Dedifferentiated amniotic fluid mesenchymal stem cell (primary cell): Measurements from ENCODE around the gene ARHGDIA.

Source experiments
- DNase-seq: peaks from one replicate; pipeline ENCODE4 v3.0.0-alpha.2; 2016; ENCODE audit errors: extremely low spot score

ARHGDIA gene

DNA sequence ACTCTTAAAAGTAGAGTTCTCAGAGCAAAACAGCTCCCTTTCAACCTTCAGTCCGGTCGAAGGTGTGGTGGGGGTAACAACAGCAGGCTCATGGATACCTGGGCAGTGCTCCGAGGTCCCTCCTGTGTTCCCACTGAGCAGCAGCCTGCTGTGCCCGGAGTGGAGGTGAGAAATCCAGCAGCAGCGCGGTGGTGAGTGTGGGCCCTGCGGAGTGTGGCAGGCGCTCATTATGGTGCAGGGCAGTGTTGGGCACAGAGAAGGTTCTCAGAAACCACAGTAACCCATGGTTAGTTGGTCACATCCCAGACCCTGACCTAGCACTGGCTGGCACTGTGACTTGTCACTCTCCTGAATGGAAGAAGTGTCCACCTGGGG, 5.8 kb downstream of the ARHGDIA start:
- no peak for DNase-seq

DNA sequence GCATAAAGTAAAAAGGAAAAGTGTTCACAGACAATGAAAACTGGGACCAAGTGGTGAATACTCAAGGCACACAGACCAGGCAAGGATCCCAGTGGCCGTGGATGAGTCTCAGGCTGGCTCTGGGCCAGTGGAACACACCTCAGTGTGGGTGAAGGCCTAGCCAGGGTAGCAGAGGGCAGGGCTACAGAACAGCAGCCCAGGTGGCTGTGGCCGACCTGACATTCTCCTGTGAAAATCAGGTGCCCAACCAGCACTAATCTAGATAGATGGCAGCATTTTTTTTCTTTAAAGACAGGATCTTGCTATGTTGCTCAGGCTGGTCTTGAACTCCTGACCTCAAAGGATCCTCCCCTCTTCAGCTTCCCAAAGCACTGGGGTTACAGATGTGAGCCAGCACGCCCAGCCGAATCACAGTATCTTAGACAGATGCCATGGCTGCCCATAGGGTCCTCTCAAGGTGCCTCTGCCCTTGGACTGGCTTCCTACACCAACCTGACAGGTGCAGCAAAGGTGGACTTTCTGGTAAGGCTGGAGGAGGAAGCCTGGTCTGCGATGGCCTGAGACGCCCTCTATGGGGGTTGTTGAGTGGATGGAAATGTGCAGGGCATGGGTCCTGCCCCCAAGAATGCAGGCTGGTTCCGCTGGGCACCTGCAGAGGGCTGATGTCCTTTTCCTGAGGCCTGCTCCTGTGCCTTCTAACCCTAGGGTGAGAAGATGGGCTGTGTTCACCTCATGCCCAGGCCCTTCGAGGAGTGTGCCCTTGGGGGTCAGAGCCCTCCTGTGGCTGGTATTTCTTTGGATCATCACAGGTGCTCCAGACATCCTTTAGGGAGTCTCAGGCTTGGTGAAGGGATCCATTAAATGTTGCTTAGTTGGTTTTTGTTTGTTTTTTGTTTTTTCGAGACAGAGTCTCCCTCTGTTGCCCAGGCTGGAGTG, 7.0 kb downstream of the ARHGDIA start:
- DNase-seq = no peak

GRCh38 chr17:81863123-81863675, 7.9 kb downstream of the ARHGDIA start:
- no peak for DNase-seq

GRCh38 chr17:81860756-81861568, 10.2 kb downstream of the ARHGDIA start:
- peak; percentile 100 for DNase-seq

DNA sequence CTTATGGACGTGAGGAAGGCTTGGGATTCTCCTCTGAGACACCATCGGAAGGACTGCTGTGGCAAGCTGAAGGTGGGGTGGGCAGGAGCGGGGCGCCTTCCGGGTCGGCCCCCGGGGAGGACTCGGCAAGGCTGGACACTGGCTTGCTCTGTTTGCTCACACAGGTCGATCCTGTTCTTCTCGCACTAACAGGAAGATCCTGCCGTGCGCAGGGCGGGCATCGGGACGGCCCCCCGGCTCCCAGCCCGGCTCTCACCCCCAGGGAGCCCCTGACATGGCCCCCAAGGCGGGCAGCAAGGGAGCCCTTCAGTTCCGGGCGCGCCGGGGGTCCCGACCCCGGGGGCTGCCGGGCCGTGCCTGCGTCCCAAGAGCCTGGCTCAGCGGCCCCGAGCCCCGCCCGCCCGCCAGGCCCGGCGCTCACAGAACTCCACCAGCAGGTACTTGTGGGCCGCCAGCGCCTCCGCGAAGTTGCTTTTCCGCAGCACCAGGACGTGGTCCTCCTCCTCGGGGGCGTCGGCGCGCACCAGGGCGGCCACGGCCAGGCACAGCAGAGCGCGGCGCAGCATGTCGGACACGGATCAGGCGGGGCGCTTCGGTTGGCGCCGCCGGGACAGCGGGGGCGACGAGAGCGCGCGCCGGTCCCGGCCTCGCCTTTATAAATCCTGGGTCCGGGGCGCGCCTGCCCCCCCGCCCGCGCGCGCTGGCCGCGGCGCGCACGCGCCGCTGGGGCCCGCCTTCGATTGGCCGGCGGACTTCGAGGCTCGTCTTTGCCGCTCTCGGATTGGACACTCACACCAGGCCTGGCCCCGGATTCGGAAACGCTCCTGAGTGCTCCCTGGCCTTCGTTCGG, 11.0 kb downstream of the ARHGDIA start, which contains the start of gene P4HB:
Gene P4HB, minus strand, starts transcription at position 630 of the 850 bp plus-strand sequence. Its CDS starts 64 bp downstream, at position 566.
- DNase-seq = no peak

- DNase-seq = no peak
Observed at GRCh38 chr17:81858967-81859905, 11.9 kb downstream of the ARHGDIA start.

- DNase-seq = no peak
Observed at GRCh38 chr17:81858170-81858966, 12.8 kb downstream of the ARHGDIA start.

GRCh38 chr17:81854974-81855774, 16.0 kb downstream of the ARHGDIA start:
- DNase-seq = no peak

GRCh38 chr17:81852237-81852636, 18.9 kb downstream of the ARHGDIA start:
- no peak for DNase-seq

GRCh38 chr17:81851423-81851822, 19.7 kb downstream of the ARHGDIA start:
- DNase-seq = no peak

- no peak for DNase-seq
Observed at GRCh38 chr17:81849457-81849856, 21.7 kb downstream of the ARHGDIA start.

DNA sequence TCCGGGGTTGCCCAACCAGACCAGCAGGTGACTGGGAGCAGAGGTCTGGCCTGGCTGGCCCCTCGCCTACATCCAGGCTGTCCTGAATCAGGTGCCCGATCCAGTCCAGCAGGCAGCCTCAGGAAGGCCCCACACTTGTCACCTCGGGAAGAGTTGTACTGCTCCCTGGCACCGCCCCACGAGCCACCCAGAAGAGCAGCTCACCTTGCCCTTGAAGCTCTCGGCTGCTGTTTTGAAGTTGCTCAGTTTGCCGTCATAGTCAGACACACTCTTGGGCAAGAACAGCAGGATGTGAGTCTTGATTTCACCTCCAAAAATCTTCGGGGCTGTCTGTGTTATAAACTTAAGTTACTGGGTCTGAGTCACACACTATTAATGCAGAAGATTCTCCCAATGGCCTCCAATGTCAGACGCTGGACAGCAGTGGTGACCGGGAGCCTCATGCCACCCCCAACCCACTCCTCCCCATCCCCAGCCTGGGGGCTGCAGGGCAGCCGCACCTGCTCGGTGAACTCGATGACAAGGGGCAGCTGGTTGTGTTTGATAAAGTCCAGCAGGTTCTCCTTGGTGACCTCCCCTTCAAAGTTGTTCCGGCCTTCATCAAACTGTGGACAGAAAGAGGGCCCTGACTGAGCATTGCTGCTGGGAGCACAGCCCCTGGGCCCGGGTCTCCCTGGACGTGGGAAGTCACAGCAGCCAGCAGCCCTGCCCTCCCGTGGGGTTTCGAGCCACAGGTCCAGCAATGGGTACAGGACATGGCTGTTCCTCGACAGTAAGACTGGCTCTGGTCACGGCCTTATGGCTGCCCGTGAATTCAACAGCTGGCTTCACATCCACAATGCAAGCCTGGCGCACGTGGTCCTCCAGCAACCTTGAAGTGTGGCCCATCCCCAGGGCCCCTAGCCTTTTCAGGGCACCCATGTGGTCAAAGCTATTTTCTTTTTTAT, 24.1 kb downstream of the ARHGDIA start:
- no peak for DNase-seq

DNA sequence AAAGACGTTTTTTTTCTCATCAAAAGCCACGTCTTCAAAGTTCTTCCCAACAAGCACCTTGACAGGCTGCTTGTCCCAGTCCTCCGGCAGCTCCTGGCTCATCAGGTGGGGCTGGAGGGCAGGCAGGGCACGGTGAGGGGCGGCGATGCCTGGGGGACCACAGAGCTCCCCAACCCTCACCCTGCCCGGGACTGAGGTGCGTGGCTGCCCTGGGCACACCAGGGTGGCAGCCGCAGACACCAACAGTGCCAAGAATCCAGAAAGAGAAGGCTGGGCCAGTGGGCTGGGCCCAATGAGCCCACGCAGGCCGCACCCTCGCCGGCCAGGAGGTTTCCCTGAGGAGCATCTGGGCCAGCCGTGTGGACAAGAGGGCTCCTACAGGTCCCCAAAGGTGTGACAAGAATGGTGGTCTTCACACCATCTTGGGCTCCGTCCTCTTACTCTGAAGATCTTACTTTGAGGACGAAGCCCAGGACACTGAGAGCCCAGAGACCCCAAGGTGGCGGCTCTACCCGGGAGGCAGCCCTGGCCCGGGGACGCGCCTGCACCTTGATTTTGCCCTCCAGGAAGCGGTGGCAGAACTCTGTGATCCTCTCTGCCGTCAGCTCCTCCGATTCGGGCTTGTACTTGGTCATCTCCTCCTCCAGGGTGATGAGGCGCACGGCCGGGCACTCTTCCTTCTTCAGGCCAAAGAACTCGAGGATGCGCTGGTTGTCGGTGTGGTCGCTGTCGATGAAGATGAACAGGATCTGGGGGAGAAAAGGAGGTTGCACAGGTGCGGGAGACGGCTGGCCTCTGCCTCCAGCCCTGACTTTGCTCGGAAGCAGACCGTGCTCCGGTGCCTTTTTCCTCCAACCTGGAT, 25.0 kb downstream of the ARHGDIA start:
- DNase-seq = no peak

GRCh38 chr17:81845361-81845760, 25.8 kb downstream of the ARHGDIA start:
- no peak for DNase-seq

GRCh38 chr17:81844887-81845286, 26.2 kb downstream of the ARHGDIA start:
- DNase-seq = no peak

GRCh38 chr17:81844327-81844851, 26.7 kb downstream of the ARHGDIA start:
- DNase-seq = no peak
